NB4 (cell line): ENCODE results near the gene CD96.

Experiments used
- DNase-seq: peaks from one replicate; pipeline ENCODE4 v3.0.0; 2010; ENCODE audit warnings: low read depth
- H3K4me3 ChIP-seq: one replicate; pipeline ENCODE4 v1.5.1; 2011; ENCODE audit warnings: mild to moderate bottlenecking, low read depth, low read length, moderate library complexity
- MAX ChIP-seq: IDR thresholded peaks from 2 replicates; pipeline ENCODE4 v1.6.1; 2011; ENCODE audit warnings: low read depth, low read length
- MYC ChIP-seq: IDR thresholded peaks from 2 replicates; pipeline ENCODE4 v1.6.1; 2011; ENCODE audit warnings: low read depth, low read length
- POLR2A ChIP-seq: IDR thresholded peaks from 2 replicates; pipeline ENCODE4 v1.6.1; 2011; ENCODE audit warnings: mild to moderate bottlenecking; ENCODE audit not compliant: insufficient read length; ENCODE audit errors: extremely low read depth
- TF ChIP-seq, protein P1 (sequence below): IDR thresholded peaks from one replicate; pipeline ENCODE4 v1.5.1; 2012; ENCODE audit warnings: low read depth, low read length

CD96 gene

GRCh38 chr3:111608383-111608782, 66.4 kb downstream of the CD96 start:
- DNase-seq = no peak
- TF ChIP-seq MYC (no peak), POLR2A (no peak), MAX (no peak)
- TF ChIP-seq, protein P1, sequence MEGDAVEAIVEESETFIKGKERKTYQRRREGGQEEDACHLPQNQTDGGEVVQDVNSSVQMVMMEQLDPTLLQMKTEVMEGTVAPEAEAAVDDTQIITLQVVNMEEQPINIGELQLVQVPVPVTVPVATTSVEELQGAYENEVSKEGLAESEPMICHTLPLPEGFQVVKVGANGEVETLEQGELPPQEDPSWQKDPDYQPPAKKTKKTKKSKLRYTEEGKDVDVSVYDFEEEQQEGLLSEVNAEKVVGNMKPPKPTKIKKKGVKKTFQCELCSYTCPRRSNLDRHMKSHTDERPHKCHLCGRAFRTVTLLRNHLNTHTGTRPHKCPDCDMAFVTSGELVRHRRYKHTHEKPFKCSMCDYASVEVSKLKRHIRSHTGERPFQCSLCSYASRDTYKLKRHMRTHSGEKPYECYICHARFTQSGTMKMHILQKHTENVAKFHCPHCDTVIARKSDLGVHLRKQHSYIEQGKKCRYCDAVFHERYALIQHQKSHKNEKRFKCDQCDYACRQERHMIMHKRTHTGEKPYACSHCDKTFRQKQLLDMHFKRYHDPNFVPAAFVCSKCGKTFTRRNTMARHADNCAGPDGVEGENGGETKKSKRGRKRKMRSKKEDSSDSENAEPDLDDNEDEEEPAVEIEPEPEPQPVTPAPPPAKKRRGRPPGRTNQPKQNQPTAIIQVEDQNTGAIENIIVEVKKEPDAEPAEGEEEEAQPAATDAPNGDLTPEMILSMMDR = no peak

GRCh38 chr3:111609700-111610099, 67.7 kb downstream of the CD96 start:
- TF ChIP-seq MAX = no peak
- TF ChIP-seq, protein P1 = no peak
- no peak overlapping the region for H3K4me3 ChIP-seq
- DNase-seq = no peak

More at GRCh38 chr3:111608383-111608782, 66.4 kb downstream of the CD96 start:
- H3K4me3 ChIP-seq = no peak overlapping the region

DNA sequence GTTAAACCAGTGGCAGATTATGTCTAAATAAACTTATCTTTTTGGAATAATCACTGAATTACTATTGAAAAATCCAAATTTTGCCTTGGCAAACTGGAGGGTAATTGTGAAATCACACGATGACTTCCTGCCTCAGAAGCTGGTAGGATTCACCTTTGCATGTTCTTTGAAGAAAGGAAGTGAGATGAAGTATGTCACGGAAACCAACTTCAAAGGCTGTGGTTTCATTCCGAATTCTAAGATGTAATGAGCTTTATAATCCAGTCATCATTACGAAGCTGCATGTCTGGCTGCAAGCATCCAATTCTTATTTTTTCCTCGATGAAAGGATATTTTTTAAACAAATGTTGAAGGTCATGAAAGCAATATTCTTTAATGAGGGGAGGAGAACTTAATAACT, 68.2 kb downstream of the CD96 start:
- TF ChIP-seq MAX (no peak), MYC (no peak)
- H3K4me3 ChIP-seq = no peak overlapping the region
- DNase-seq = no peak

DNA sequence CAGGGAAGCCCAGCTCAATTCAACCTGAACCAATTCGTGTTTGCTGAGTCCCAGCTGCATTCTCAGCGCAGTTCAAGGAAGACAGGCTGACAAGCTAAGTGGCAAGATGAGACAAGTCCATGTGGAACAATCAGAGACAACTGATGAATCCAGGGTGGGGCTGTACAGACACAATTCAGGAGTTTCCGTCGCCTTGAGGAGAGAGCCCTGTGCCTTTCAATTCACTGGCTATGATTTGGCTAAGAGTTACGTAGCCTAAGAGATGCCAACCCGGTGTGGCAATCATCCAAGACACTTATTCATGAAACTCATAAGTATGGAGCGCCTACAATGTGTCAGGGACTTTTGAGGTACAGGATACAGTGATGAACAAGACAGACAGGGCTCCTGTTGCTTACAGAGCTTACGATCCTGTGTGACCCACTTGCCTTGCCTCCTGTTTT, 68.6 kb downstream of the CD96 start:
- H3K4me3 ChIP-seq = no peak overlapping the region
- no peak for DNase-seq
- TF ChIP-seq, protein P1 = no peak
- TF ChIP-seq MYC (no peak), MAX (no peak), POLR2A (no peak)

GRCh38 chr3:111613294-111613693, 71.3 kb downstream of the CD96 start:
- TF ChIP-seq POLR2A (no peak), MYC (no peak), MAX (no peak)
- TF ChIP-seq, protein P1 = no peak
- no peak overlapping the region for H3K4me3 ChIP-seq
- no peak for DNase-seq

GRCh38 chr3:111615880-111616279, 73.9 kb downstream of the CD96 start:
- no peak for TF ChIP-seq MYC
- no peak for TF ChIP-seq MAX
- no peak for TF ChIP-seq POLR2A
- TF ChIP-seq, protein P1 = no peak
- no peak for DNase-seq
- H3K4me3 ChIP-seq = no peak overlapping the region
